WTC11 (cell line): ENCODE measurements around the gene CHD6. TPM values are rescaled to one million over a fixed set of nuclear protein-coding genes. Genes with fewer than 3 reads are reported as not detected.

Experiments
- ATAC-seq: fragments of 200-7000 bp; cut with Tn5 transposase; 2 replicates; pipeline ENCODE4 v1.10.0; 2021; ENCODE audit warnings: mild to moderate bottlenecking, moderate library complexity
- CTCF ChIA-PET: fragments of 300-600 bp; sonication (Branson Sonifier 250); formaldehyde crosslinking; loops from one replicate; lab custom pipeline; 2021; ENCODE audit warnings: antibody characterized with exemption; lab: Charles Lee
- POLR2A ChIA-PET: fragments of 350-600 bp; sonication (Branson Sonifier 250); formaldehyde crosslinking; loops from one replicate; lab custom pipeline; 2021; ENCODE audit warnings: antibody characterized with exemption; lab: Charles Lee
- DNase-seq: peaks from one replicate; pipeline ENCODE4 v3.0.0; 2021; ENCODE audit warnings: low spot score
- H3K27ac Mint-ChIP-seq: 2 replicates; pipeline ENCODE4 v1.8.0; 2021; ENCODE audit warnings: mixed read lengths
- H3K27me3 Mint-ChIP-seq: 2 replicates; pipeline ENCODE4 v1.8.0; 2021; ENCODE audit warnings: low read depth, mild to moderate bottlenecking, moderate library complexity, mixed read lengths
- H3K36me3 Mint-ChIP-seq: 2 replicates; pipeline ENCODE4 v1.8.0; 2021; ENCODE audit warnings: mixed read lengths
- H3K4me1 Mint-ChIP-seq: 2 replicates; pipeline ENCODE4 v1.8.0; 2022; ENCODE audit warnings: mixed read lengths
- H3K4me3 Mint-ChIP-seq: 2 replicates; pipeline ENCODE4 v1.8.0; 2021; ENCODE audit warnings: mild to moderate bottlenecking, moderate library complexity, mixed read lengths
- H3K9me3 Mint-ChIP-seq: 2 replicates; pipeline ENCODE4 v1.8.0; 2021; ENCODE audit warnings: mixed read lengths
- AR ChIP-seq: fragments of 250-450 bp; sonication (Bioruptor Pico); IDR thresholded peaks from 2 replicates; pipeline ENCODE4 v1.9.0; 2021; ENCODE audit warnings: mild to moderate bottlenecking
- ATF1 ChIP-seq: sonication (generic); formaldehyde crosslinking; IDR thresholded peaks from 2 replicates; pipeline ENCODE4 v1.8.1; 2023; ENCODE audit warnings: mild to moderate bottlenecking, moderate library complexity, missing genetic modification reagents
- ATF2 ChIP-seq: sonication (generic); formaldehyde crosslinking; IDR thresholded peaks from 2 replicates; pipeline ENCODE4 v1.8.1; 2022; ENCODE audit warnings: low read depth, missing genetic modification reagents, borderline replicate concordance
- IRF2 ChIP-seq: sonication (generic); formaldehyde crosslinking; IDR thresholded peaks from 2 replicates; pipeline ENCODE4 v1.8.0; 2022; ENCODE audit warnings: low read depth, missing genetic modification reagents, borderline replicate concordance
- KAT7 ChIP-seq: sonication (generic); formaldehyde crosslinking; IDR thresholded peaks from 2 replicates; pipeline ENCODE4 v1.8.1; 2023; ENCODE audit warnings: missing genetic modification reagents, mild to moderate bottlenecking, borderline replicate concordance
- NR1H2 ChIP-seq: sonication (generic); formaldehyde crosslinking; IDR thresholded peaks from 2 replicates; pipeline ENCODE4 v1.9.0; 2021; ENCODE audit warnings: mild to moderate bottlenecking, moderate library complexity, missing genetic modification reagents
- NR3C1 ChIP-seq: sonication (generic); formaldehyde crosslinking; conservative IDR thresholded peaks from 2 replicates; pipeline ENCODE4 v1.8.1; 2023; ENCODE audit warnings: low read depth, mild to moderate bottlenecking, missing genetic modification reagents
- ZNF219 ChIP-seq: sonication (generic); formaldehyde crosslinking; IDR thresholded peaks from 2 replicates; pipeline ENCODE4 v1.8.0; 2023; ENCODE audit warnings: missing genetic modification reagents, mild to moderate bottlenecking, borderline replicate concordance
- ZNF416 ChIP-seq: fragments of 250-450 bp; sonication (Bioruptor Pico); IDR thresholded peaks from 2 replicates; pipeline ENCODE4 v1.9.0; 2021; ENCODE audit warnings: mild to moderate bottlenecking, inconsistent platforms
- total RNA-seq: library from RNA; stranded (reverse); gene quantifications from 3 replicates; pipeline ENCODE4 v1.2.3, GENCODE V29; 2021
- TF ChIP-seq, protein P1 (sequence below): sonication (generic); formaldehyde crosslinking; IDR thresholded peaks from 2 replicates; pipeline ENCODE4 v1.8.1; 2022; ENCODE audit warnings: missing genetic modification reagents, borderline replicate concordance
- TF ChIP-seq, protein P2 (sequence below): fragments of 250-450 bp; sonication (Bioruptor Pico); IDR thresholded peaks from 2 replicates; pipeline ENCODE4 v2.1.2; 2022; ENCODE audit warnings: mild to moderate bottlenecking, moderate library complexity
- TF ChIP-seq, protein P3 (sequence below): fragments of 250-450 bp; sonication (Bioruptor Pico); IDR thresholded peaks from 2 replicates; pipeline ENCODE4 v1.8.0; 2021; ENCODE audit warnings: mild to moderate bottlenecking
- TF ChIP-seq, protein P4 (sequence below): fragments of 250-450 bp; sonication (Bioruptor Pico); conservative IDR thresholded peaks from 2 replicates; pipeline ENCODE4 v1.9.0; 2021; ENCODE audit warnings: mild to moderate bottlenecking
- TF ChIP-seq, protein P5 (sequence below): fragments of 250-450 bp; sonication (Bioruptor Pico); IDR thresholded peaks from 2 replicates; pipeline ENCODE4 v1.9.0; 2021; ENCODE audit warnings: mild to moderate bottlenecking

CHD6 gene
- total RNA-seq, 1 experiment from 2014 or later = 52.1 TPM

GRCh38 chr20:41361757-41362747 lies 256.1 kb downstream of the CHD6 start:
- no peaks in the 10 kb centered on the region for H3K9me3 Mint-ChIP-seq

DNA sequence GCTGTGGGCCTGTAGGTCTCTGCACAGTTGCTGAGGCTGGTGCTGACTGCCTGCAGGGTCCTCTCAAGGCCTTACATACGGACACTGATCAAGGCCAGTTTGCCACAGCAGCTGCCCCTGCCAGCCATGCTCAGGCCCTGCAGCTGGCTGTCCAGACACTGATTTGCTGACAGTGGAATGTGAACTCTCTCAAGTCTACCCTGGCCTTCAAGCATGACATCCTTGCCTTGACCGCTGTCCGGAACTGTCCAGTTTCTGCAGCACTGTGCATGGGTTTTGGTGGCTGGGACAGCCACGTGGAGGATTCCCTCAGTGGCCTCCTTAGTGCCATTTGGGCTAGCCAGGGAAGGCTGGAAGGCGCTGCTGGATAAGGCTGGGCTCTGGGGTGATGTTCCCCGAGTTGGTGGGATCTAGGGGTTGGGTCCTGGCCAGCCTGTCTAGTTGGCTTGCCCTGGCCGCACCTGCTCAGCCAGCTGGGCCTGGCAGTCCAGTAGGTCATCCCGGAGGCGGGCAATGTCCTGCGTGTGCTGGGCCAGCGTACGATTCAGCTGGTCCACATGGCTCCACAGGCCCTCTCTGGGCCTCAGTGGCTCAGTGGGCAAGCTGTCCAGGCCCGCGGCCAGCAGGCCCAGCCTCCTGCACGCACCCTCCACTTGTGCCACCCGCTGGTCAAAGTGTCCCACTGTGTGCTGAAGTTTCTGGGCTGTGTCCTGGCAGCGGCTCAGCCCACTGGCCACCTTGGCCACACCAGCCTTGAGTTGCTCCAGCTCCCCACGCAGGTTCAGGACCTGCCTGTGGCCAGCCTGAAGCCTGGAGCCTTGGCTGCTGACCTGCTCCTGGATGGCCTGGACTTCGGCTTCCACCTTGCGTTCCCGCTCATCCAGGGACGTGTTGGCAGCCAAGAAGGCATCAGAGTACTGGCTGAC lies 257.1 kb downstream of the CHD6 start:
- ChIA-PET POLR2A (no interaction called here), CTCF (interaction anchor here (1.3 kb wide), 2 partner anchors 9 to 21 kb away, joined by 5 to 6 read pairs; partner anchors contain the start of gene LPIN3)
- H3K4me3 Mint-ChIP-seq = no peak overlapping the region
- ATAC-seq (no peak), DNase-seq (no peak)
- no peaks in the 10 kb centered on the region for H3K9me3 Mint-ChIP-seq
- H3K27ac Mint-ChIP-seq = no peak overlapping the region
- peaks cover 18% of the 10 kb centered on the region for H3K27me3 Mint-ChIP-seq
- no peaks in the 10 kb centered on the region for H3K36me3 Mint-ChIP-seq
- H3K4me1 Mint-ChIP-seq = peaks cover 5% of the 10 kb centered on the region
- TF ChIP-seq KAT7 (CRISPR knock-in tag) (no peak), ZNF416 (CRISPR knock-in tag) (no peak), IRF2 (CRISPR knock-in tag) (no peak), ZNF219 (CRISPR knock-in tag) (no peak), NR1H2 (no peak), NR3C1 (CRISPR knock-in tag) (no peak)
- TF ChIP-seq, protein P1, sequence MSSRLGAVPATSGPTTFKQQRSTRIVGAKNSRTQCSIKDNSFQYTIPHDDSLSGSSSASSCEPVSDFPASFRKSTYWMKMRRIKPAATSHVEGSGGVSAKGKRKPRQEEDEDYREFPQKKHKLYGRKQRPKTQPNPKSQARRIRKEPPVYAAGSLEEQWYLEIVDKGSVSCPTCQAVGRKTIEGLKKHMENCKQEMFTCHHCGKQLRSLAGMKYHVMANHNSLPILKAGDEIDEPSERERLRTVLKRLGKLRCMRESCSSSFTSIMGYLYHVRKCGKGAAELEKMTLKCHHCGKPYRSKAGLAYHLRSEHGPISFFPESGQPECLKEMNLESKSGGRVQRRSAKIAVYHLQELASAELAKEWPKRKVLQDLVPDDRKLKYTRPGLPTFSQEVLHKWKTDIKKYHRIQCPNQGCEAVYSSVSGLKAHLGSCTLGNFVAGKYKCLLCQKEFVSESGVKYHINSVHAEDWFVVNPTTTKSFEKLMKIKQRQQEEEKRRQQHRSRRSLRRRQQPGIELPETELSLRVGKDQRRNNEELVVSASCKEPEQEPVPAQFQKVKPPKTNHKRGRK = no peak
- TF ChIP-seq, protein P2, sequence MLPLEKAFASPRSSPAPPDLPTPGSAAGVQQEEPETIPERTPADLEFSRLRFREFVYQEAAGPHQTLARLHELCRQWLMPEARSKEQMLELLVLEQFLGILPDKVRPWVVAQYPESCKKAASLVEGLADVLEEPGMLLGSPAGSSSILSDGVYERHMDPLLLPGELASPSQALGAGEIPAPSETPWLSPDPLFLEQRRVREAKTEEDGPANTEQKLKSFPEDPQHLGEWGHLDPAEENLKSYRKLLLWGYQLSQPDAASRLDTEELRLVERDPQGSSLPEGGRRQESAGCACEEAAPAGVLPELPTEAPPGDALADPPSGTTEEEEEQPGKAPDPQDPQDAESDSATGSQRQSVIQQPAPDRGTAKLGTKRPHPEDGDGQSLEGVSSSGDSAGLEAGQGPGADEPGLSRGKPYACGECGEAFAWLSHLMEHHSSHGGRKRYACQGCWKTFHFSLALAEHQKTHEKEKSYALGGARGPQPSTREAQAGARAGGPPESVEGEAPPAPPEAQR (CRISPR knock-in tag) = no peak
- TF ChIP-seq, protein P3, sequence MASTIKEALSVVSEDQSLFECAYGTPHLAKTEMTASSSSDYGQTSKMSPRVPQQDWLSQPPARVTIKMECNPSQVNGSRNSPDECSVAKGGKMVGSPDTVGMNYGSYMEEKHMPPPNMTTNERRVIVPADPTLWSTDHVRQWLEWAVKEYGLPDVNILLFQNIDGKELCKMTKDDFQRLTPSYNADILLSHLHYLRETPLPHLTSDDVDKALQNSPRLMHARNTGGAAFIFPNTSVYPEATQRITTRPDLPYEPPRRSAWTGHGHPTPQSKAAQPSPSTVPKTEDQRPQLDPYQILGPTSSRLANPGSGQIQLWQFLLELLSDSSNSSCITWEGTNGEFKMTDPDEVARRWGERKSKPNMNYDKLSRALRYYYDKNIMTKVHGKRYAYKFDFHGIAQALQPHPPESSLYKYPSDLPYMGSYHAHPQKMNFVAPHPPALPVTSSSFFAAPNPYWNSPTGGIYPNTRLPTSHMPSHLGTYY = no peak
- TF ChIP-seq, protein P4, sequence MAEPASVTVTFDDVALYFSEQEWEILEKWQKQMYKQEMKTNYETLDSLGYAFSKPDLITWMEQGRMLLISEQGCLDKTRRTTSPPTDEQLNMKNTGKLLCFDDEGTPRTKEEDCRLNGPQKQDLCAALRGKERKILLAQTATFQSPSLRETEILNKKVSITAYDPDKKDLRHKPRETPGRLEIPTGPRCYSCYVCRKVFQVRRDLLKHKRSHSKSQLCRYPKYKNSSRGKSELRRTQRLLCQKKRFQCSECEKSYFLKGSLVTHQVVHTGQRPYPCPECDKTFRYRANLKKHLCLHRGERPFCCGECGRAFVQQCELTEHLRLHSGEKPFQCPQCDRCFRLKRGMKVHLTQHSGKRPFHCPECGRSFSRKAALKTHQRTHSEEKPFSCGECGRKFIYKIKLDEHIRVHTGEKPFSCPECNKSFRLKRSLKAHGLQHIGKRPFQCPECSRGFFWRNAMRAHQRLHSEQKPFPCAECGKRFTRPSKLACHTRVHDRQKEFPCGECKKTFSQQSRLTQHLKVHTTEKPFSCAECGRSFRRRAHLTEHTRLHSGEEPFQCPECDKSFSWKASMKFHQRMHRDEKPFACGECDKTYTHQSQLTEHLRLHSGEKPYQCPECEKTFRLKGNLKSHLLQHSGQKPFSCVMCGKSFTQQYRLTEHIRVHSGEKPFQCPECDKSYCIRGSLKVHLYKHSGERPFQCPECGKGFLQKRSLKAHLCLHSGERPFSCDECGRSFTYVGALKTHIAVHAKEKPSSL = no peak

More at GRCh38 chr20:41361757-41362747, 256.1 kb downstream of the CHD6 start:
- Mint-ChIP-seq H3K4me1 (peaks cover 6% of the 10 kb centered on the region), H3K27me3 (peaks cover 21% of the 10 kb centered on the region), H3K36me3 (no peaks in the 10 kb centered on the region), H3K27ac (no peak overlapping the region), H3K4me3 (no peak overlapping the region)
- ATAC-seq = no peak
- TF ChIP-seq, protein P5, sequence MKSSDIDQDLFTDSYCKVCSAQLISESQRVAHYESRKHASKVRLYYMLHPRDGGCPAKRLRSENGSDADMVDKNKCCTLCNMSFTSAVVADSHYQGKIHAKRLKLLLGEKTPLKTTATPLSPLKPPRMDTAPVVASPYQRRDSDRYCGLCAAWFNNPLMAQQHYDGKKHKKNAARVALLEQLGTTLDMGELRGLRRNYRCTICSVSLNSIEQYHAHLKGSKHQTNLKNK (CRISPR knock-in tag) = no peak
- TF ChIP-seq AR (CRISPR knock-in tag) (no peak), ATF1 (CRISPR knock-in tag) (no peak), ATF2 (no peak)
- CTCF ChIA-PET = interaction anchor here (1.3 kb wide), 2 partner anchors 10 to 22 kb away, joined by 5 to 6 read pairs; partner anchors contain the start of gene LPIN3
- no peak for DNase-seq
- POLR2A ChIA-PET = no interaction called here
